Panc1 (cell line): ENCODE results near the gene PGPEP1. TPM values are rescaled to one million over a fixed set of nuclear protein-coding genes. Genes with fewer than 3 reads are reported as not detected.

Experiments
- ATAC-seq: fragments of 200-7000 bp; cut with Tn5 transposase; 2 replicates; pipeline ENCODE4 v1.9.1; 2020; ENCODE audit warnings: mild to moderate bottlenecking, moderate library complexity
- BruUV-seq: library from RNA; stranded (reverse); fragments of 400-500 nt; replicated peaks from 2 replicates; lab custom pipeline; 2021; lab: Mats Ljungman, UMichigan
- CTCF ChIA-PET: fragments of 300-600 bp; sonication (Branson Sonifier 250); formaldehyde crosslinking; loops from one replicate; lab custom pipeline; 2022; ENCODE audit warnings: antibody characterized with exemption; lab: Charles Lee
- POLR2A ChIA-PET: fragments of 300-600 bp; sonication (Branson Sonifier 250); formaldehyde crosslinking; loops from one replicate; lab custom pipeline; 2022; ENCODE audit warnings: antibody characterized with exemption; lab: Charles Lee
- DNase-seq: peaks from one replicate; pipeline ENCODE4 v3.0.0-alpha.2; 2010; ENCODE audit warnings: low read depth, low spot score
- H3K27ac ChIP-seq: 2 replicates; pipeline ENCODE4 v1.5.1; 2011; ENCODE audit warnings: mild to moderate bottlenecking, low read length, inconsistent platforms
- H3K27me3 ChIP-seq: fragments of 200-500 bp; sonication (Bioruptor generic); 2 replicates; pipeline ENCODE4 v1.6.0; 2014; ENCODE audit warnings: low read length, inconsistent platforms; ENCODE audit not compliant: control insufficient read depth, insufficient read depth
- H3K36me3 ChIP-seq: fragments of 200-500 bp; sonication (Bioruptor generic); 2 replicates; pipeline ENCODE4 v1.5.1; 2014; ENCODE audit warnings: inconsistent platforms, mild to moderate bottlenecking, low read length, moderate library complexity; ENCODE audit not compliant: control insufficient read depth, insufficient read depth
- H3K4me1 ChIP-seq: 2 replicates; pipeline ENCODE4 v1.5.1; 2011; ENCODE audit warnings: inconsistent platforms, mild to moderate bottlenecking, low read length, moderate library complexity; ENCODE audit not compliant: control insufficient read depth, insufficient read depth
- H3K4me3 ChIP-seq, 2 experiments: 2 replicates each; pipeline ENCODE4 v1.5.1; 2011 to 2012; ENCODE audit warnings: low read depth in 2 of 2, low read length in 2 of 2, mild to moderate bottlenecking in 2 of 2, inconsistent platforms in 1 of 2, moderate library complexity in 1 of 2
- H3K9me3 ChIP-seq: fragments of 200-500 bp; sonication (Bioruptor generic); 2 replicates; pipeline ENCODE4 v1.5.1; 2014; ENCODE audit warnings: low read depth, mild to moderate bottlenecking, inconsistent platforms, low read length, moderate library complexity; ENCODE audit not compliant: control insufficient read depth, insufficient read depth
- POLR2AphosphoS5 ChIP-seq: IDR thresholded peaks from 2 replicates; pipeline ENCODE4 v1.6.1; 2012; ENCODE audit warnings: mild to moderate bottlenecking, low read depth, low read length, moderate library complexity
- SIN3A ChIP-seq: IDR thresholded peaks from 2 replicates; pipeline ENCODE4 v1.6.1; 2012; ENCODE audit warnings: low read depth, mild to moderate bottlenecking, low read length, moderate library complexity, borderline replicate concordance; ENCODE audit not compliant: insufficient read depth
- TCF7L2 ChIP-seq: IDR thresholded peaks from 2 replicates; pipeline ENCODE4 v1.6.1; 2011; ENCODE audit warnings: mild to moderate bottlenecking, low read depth, low read length, inconsistent platforms
- in situ Hi-C: cut with HindIII; loops from 2 replicates; pipeline ENCODE4 v1.10.0; 2016; ENCODE audit warnings: low sequenced_read_pairs, low pct_unique_long_range_greater_than_20kb
- intact Hi-C: fragments of 100-400 bp; cut with micrococcal nuclease; formaldehyde crosslinking; loops from one replicate; pipeline ENCODE4 v1.10.0; 2022; ENCODE audit not compliant: unreplicated experiment
- total RNA-seq: library from RNA; stranded (reverse); gene quantifications from one replicate; pipeline ENCODE4 v1.2.1, GENCODE V29; 2021; ENCODE audit not compliant: unreplicated experiment
- TF ChIP-seq, protein P1 (sequence below): fragments of 450-650 bp; IDR thresholded peaks from 2 replicates; pipeline ENCODE4 v1.5.1; 2017; ENCODE audit warnings: mild to moderate bottlenecking
- TF ChIP-seq, protein P2 (sequence below), 2 experiments: IDR thresholded peaks; 2 replicates each; pipeline ENCODE4 v1.6.1; 2011 to 2012; ENCODE audit warnings: low read depth in 2 of 2, control low read depth in 1 of 2, low read length in 1 of 2, mild to moderate bottlenecking in 1 of 2, moderate library complexity in 1 of 2; ENCODE audit not compliant: insufficient read depth in 1 of 2

The PGPEP1 gene
- total RNA-seq, 1 experiment from 2014 or later = 36.3 TPM

DNA sequence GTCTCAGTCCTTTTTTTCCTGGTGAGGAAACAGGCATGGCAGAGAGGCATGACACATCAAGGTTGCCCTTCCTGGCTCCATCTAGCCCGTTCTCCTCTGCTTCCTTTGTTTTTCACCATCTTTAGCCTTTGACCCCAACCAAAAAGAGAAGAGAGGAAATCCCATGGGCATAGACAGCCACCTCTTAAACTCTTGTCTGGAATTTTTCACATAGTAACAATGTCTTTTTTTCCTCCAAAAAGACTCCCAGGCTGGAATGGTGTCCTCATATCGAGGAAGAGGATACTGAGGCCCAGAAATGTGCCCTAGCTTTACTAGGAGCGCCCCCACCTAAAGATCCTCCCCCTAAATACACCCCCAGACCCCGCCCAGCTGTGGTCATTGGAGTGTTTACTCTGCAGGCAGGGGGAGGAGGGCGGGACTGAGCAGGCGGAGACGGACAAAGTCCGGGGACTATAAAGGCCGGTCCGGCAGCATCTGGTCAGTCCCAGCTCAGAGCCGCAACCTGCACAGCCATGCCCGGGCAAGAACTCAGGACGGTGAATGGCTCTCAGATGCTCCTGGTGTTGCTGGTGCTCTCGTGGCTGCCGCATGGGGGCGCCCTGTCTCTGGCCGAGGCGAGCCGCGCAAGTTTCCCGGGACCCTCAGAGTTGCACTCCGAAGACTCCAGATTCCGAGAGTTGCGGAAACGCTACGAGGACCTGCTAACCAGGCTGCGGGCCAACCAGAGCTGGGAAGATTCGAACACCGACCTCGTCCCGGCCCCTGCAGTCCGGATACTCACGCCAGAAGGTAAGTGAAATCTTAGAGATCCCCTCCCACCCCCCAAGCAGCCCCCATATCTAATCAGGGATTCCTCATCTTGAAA, 45.5 kb downstream of the PGPEP1 start, which contains the start of gene GDF15:
Gene GDF15 (plus strand): TSS at position 484 of the 868 bp plus-strand sequence. CDS start 32 bp downstream, at position 516.
- TF ChIP-seq, protein P1, sequence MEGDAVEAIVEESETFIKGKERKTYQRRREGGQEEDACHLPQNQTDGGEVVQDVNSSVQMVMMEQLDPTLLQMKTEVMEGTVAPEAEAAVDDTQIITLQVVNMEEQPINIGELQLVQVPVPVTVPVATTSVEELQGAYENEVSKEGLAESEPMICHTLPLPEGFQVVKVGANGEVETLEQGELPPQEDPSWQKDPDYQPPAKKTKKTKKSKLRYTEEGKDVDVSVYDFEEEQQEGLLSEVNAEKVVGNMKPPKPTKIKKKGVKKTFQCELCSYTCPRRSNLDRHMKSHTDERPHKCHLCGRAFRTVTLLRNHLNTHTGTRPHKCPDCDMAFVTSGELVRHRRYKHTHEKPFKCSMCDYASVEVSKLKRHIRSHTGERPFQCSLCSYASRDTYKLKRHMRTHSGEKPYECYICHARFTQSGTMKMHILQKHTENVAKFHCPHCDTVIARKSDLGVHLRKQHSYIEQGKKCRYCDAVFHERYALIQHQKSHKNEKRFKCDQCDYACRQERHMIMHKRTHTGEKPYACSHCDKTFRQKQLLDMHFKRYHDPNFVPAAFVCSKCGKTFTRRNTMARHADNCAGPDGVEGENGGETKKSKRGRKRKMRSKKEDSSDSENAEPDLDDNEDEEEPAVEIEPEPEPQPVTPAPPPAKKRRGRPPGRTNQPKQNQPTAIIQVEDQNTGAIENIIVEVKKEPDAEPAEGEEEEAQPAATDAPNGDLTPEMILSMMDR = peak; percentile 85
- TF ChIP-seq, protein P2, sequence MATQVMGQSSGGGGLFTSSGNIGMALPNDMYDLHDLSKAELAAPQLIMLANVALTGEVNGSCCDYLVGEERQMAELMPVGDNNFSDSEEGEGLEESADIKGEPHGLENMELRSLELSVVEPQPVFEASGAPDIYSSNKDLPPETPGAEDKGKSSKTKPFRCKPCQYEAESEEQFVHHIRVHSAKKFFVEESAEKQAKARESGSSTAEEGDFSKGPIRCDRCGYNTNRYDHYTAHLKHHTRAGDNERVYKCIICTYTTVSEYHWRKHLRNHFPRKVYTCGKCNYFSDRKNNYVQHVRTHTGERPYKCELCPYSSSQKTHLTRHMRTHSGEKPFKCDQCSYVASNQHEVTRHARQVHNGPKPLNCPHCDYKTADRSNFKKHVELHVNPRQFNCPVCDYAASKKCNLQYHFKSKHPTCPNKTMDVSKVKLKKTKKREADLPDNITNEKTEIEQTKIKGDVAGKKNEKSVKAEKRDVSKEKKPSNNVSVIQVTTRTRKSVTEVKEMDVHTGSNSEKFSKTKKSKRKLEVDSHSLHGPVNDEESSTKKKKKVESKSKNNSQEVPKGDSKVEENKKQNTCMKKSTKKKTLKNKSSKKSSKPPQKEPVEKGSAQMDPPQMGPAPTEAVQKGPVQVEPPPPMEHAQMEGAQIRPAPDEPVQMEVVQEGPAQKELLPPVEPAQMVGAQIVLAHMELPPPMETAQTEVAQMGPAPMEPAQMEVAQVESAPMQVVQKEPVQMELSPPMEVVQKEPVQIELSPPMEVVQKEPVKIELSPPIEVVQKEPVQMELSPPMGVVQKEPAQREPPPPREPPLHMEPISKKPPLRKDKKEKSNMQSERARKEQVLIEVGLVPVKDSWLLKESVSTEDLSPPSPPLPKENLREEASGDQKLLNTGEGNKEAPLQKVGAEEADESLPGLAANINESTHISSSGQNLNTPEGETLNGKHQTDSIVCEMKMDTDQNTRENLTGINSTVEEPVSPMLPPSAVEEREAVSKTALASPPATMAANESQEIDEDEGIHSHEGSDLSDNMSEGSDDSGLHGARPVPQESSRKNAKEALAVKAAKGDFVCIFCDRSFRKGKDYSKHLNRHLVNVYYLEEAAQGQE (IDR thresholded peaks at IDR 0.05; ENCODE audit: insufficient read depth in 1 of 2, low read depth in 2 of 2, low read length in 1 of 2) = peak in 1 of 2 experiments; percentile 77; a peak in 1 of 4 replicates
- TF ChIP-seq TCF7L2 (no peak), POLR2AphosphoS5 (peak; percentile 98), SIN3A (0 out of 2 replicates have a peak, but pooled peaks have one; percentile 36)
- ATAC-seq (peak; percentile 75), DNase-seq (no peak)
- CTCF ChIA-PET = interaction anchor here (0.5 to 1.4 kb wide), 6 partner anchors 15 to 444 kb away, joined by 3 to 9 read pairs (median 4); no protein-coding TSS in a partner anchor
- H3K27me3 ChIP-seq = no peaks in the 10 kb centered on the region
- POLR2A ChIA-PET = no interaction called here
- H3K9me3 ChIP-seq = no peaks in the 10 kb centered on the region
- H3K36me3 ChIP-seq = peaks cover 3% of the 10 kb centered on the region; the same call in 1 of the 2 replicates
- no TSS peak for BruUV-seq
- H3K4me3 ChIP-seq = peak within 1 kb of the TSS; percentile 72 to 96
- intact Hi-C loops = no loop called here
- H3K4me1 ChIP-seq = peaks cover 21% of the 10 kb centered on the region
- peak within 1 kb of the TSS; percentile 91 for H3K27ac ChIP-seq
- in situ Hi-C loops = no loop called here

- ATAC-seq = peak; percentile 14
- in situ Hi-C loops = no loop called here
Observed at GRCh38 chr19:18386543-18387271, 46.3 kb downstream of the PGPEP1 start.

More at GRCh38 chr19:18386543-18387271, 46.3 kb downstream of the PGPEP1 start:
- H3K9me3 ChIP-seq = no peaks in the 10 kb centered on the region
- DNase-seq = no peak
- ChIA-PET POLR2A (no interaction called here), CTCF (interaction anchor here (0.7 to 1.4 kb wide), 5 partner anchors 18 to 331 kb away, joined by 3 to 9 read pairs (median 7); no protein-coding TSS in a partner anchor)
- peak overlapping the region; percentile 82 for H3K27ac ChIP-seq
- no peaks in the 10 kb centered on the region for H3K27me3 ChIP-seq
- H3K4me3 ChIP-seq = peak overlapping the region; percentile 72 to 96
- peaks cover 3% of the 10 kb centered on the region; the same call in 1 of the 2 replicates for H3K36me3 ChIP-seq
- TF ChIP-seq POLR2AphosphoS5 = no peak; the same call in 1 of the 2 replicates
- TF ChIP-seq SIN3A = 0 out of 2 replicates have a peak, but pooled peaks have one; percentile 70
- H3K4me1 ChIP-seq = peaks cover 21% of the 10 kb centered on the region
- BruUV-seq = TSS peak; percentile 87
- intact Hi-C loops = no loop called here
